Neural cell (in vitro differentiated cells): ENCODE measurements around the gene INPP5E. TPM values are rescaled to one million over a fixed set of nuclear protein-coding genes. Genes with fewer than 3 reads are reported as not detected.

Experiments
- H2AFZ ChIP-seq: fragments of 200-600, 300-800 bp; sonication (generic), shearing (Covaris generic); 2 replicates; pipeline ENCODE4 v1.6.0; 2014; ENCODE audit warnings: low read depth, mild to moderate bottlenecking, antibody characterized with exemption, low read length, moderate library complexity
- H3F3A ChIP-seq: fragments of 200-600 bp; shearing (Covaris generic); 2 replicates; pipeline ENCODE4 v1.6.1; 2016; ENCODE audit warnings: mild to moderate bottlenecking, moderate library complexity, mixed read lengths, antibody characterized with exemption, low read length; ENCODE audit not compliant: insufficient read depth, poor library complexity, severe bottlenecking
- H3K27ac ChIP-seq: fragments of 200-600, 300-800 bp; sonication (generic), shearing (Covaris generic); 2 replicates; pipeline ENCODE4 v1.5.1; 2014; ENCODE audit warnings: mild to moderate bottlenecking, low read length, moderate library complexity
- H3K27me3 ChIP-seq: fragments of 300-800, 200-600 bp; sonication (generic), shearing (Covaris generic); 2 replicates; pipeline ENCODE4 v1.6.0; 2014; ENCODE audit warnings: mild to moderate bottlenecking, low read depth, low read length, moderate library complexity; ENCODE audit not compliant: insufficient read depth
- H3K36me3 ChIP-seq: fragments of 300-800, 200-600 bp; sonication (generic), shearing (Covaris generic); 2 replicates; pipeline ENCODE4 v1.5.1; 2014; ENCODE audit warnings: mild to moderate bottlenecking, antibody characterized with exemption, low read length, moderate library complexity; ENCODE audit not compliant: insufficient read depth
- H3K4me2 ChIP-seq: fragments of 300-800, 200-600 bp; sonication (generic), shearing (Covaris generic); 2 replicates; pipeline ENCODE4 v1.6.0; 2014; ENCODE audit warnings: mild to moderate bottlenecking, low read length
- H3K4me3 ChIP-seq: fragments of 300-800, 200-600 bp; sonication (generic), shearing (Covaris generic); 2 replicates; pipeline ENCODE4 v1.5.1; 2014; ENCODE audit warnings: mild to moderate bottlenecking, low read length, moderate library complexity
- H3K79me2 ChIP-seq: fragments of 200-600 bp; shearing (Covaris generic); replicated peaks from 2 replicates; pipeline ENCODE4 v1.6.0; 2014; ENCODE audit warnings: mild to moderate bottlenecking, low read length, moderate library complexity; ENCODE audit not compliant: insufficient read depth
- H3K9ac ChIP-seq: fragments of 300-800, 200-600 bp; sonication (generic), shearing (Covaris generic); 2 replicates; pipeline ENCODE4 v1.6.1; 2016; ENCODE audit warnings: mild to moderate bottlenecking, low read length, mixed read lengths
- H3K9me2 ChIP-seq: fragments of 200-600 bp; shearing (Covaris generic); 2 replicates; pipeline ENCODE4 v1.6.1; 2016; ENCODE audit warnings: mild to moderate bottlenecking, low read length, mixed read lengths; ENCODE audit not compliant: insufficient read depth
- H3K9me3 ChIP-seq: fragments of 200-600, 300-800 bp; sonication (generic), shearing (Covaris generic); 2 replicates; pipeline ENCODE4 v1.6.1; 2016; ENCODE audit warnings: mild to moderate bottlenecking, mixed run types, low read length, moderate library complexity, mixed read lengths
- H4K20me1 ChIP-seq: fragments of 200-600 bp; shearing (Covaris generic); 2 replicates; pipeline ENCODE4 v1.6.1; 2016; ENCODE audit warnings: mild to moderate bottlenecking, mixed run types; ENCODE audit not compliant: insufficient read depth
- CTCF ChIP-seq: fragments of 450-650 bp; IDR thresholded peaks from 2 replicates; pipeline ENCODE4 v1.5.1; 2014; ENCODE audit warnings: antibody characterized with exemption, mild to moderate bottlenecking, moderate library complexity; ENCODE audit not compliant: poor library complexity, severe bottlenecking
- EP300 ChIP-seq: fragments of 450-650 bp; conservative IDR thresholded peaks from 2 replicates; pipeline ENCODE4 v1.6.1; 2014; ENCODE audit warnings: antibody characterized with exemption, mild to moderate bottlenecking, moderate library complexity; ENCODE audit not compliant: poor library complexity, severe bottlenecking
- EZH2 ChIP-seq: fragments of 200-600, 300-800 bp; shearing (Covaris generic), sonication (generic); IDR thresholded peaks from 2 replicates; pipeline ENCODE4 v1.6.1; 2014; ENCODE audit warnings: antibody characterized with exemption, low read length, borderline replicate concordance, mild to moderate bottlenecking; ENCODE audit not compliant: insufficient read depth, poor library complexity, severe bottlenecking
- MXI1 ChIP-seq: fragments of 450-650 bp; conservative IDR thresholded peaks from 2 replicates; pipeline ENCODE4 v1.6.1; 2014; ENCODE audit warnings: antibody characterized with exemption, mild to moderate bottlenecking; ENCODE audit not compliant: poor library complexity, severe bottlenecking
- POLR2AphosphoS5 ChIP-seq: IDR thresholded peaks from 2 replicates; pipeline ENCODE4 v1.6.1; 2012
- RAD21 ChIP-seq: fragments of 450-650 bp; conservative IDR thresholded peaks from 2 replicates; pipeline ENCODE4 v1.6.1; 2014; ENCODE audit warnings: antibody characterized with exemption, mild to moderate bottlenecking, moderate library complexity
- REST ChIP-seq: IDR thresholded peaks from 2 replicates; pipeline ENCODE4 v1.6.1; 2012; ENCODE audit warnings: borderline replicate concordance
- SMC3 ChIP-seq: fragments of 450-650 bp; conservative IDR thresholded peaks from 2 replicates; pipeline ENCODE4 v1.6.1; 2014; ENCODE audit warnings: antibody characterized with exemption, mild to moderate bottlenecking, moderate library complexity; ENCODE audit not compliant: poor library complexity
- TAF1 ChIP-seq: IDR thresholded peaks from 2 replicates; pipeline ENCODE4 v1.6.1; 2012; ENCODE audit warnings: low read depth
- polyA plus RNA-seq: library from polyadenylated mRNA; depleted of rRNA; stranded (reverse); fragments of >200 nt; gene quantifications from 2 replicates; pipeline ENCODE4 v1.2.3, GENCODE V29; 2014

Gene INPP5E
- polyA plus RNA-seq, 1 donor from 2014 or later, result 17.9 TPM

DNA sequence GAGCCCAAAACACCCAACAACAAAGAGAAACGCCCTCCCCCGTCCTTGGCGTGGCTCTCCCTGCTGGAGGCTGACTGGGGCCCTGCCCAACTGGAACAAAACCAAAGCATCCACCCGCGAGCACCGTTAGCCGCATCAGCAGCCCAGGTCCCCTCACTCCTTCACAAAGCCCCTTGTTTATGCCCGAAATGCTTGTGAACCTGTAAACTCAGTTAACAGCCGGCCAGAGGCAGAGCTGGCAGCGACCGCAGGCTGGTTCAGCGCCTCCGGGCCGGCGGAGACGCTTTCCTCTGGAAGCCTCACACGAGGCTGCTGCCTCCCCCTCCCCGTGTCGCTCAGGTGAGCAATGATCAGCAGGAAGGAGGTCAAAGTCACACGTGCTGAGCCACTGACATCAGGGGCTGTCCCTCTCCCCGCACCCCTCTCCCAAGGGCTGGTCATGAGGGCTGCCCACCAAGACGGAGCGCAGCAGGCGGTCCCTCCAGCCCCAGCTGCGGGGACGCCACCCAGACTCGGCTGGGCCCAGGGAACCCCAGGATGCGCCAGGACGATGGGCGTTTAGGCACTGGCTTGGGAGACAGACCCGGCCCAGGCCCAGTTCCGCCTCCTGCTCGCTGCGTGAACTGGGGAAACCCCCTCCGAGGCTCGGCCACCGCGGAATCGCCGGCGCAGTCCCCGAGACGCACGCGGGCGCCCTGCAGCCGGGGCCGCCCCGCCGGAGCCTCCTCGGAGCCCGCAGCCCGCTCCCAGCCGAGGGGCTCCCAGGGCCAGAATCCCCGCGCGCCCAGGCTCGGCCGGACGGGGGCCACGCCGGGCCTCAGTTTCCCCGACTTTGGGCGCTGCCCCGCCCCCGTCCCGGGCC lies 40.2 kb downstream of the INPP5E start:
- Histone ChIP-seq H3K4me3 (peak overlapping the region; percentile 89), H2AFZ (no peak overlapping the region), H3K79me2 (peaks cover 21% of the 10 kb centered on the region), H3F3A (no peaks in the 10 kb centered on the region), H3K9me2 (no peaks in the 10 kb centered on the region), H3K36me3 (peaks cover 3% of the 10 kb centered on the region), H3K27ac (no peak overlapping the region), H3K9ac (peak overlapping the region; percentile 76), H3K4me2 (peak overlapping the region; percentile 48), H3K27me3 (no peaks in the 10 kb centered on the region), H3K9me3 (no peaks in the 10 kb centered on the region), H4K20me1 (no peaks in the 10 kb centered on the region)
- TF ChIP-seq EP300 (no peak), EZH2 (no peak), RAD21 (no peak), SMC3 (no peak), POLR2AphosphoS5 (no peak), MXI1 (no peak), REST (no peak), CTCF (no peak), TAF1 (no peak)

- Histone ChIP-seq H3K9me3 (no peaks in the 10 kb centered on the region), H4K20me1 (no peaks in the 10 kb centered on the region), H3K4me2 (no peak overlapping the region), H3K36me3 (peaks cover 3% of the 10 kb centered on the region), H3K79me2 (peaks cover 21% of the 10 kb centered on the region), H3K27ac (no peak overlapping the region), H3K9ac (no peak overlapping the region), H3K4me3 (peak overlapping the region; percentile 89), H3K9me2 (no peaks in the 10 kb centered on the region), H3F3A (no peaks in the 10 kb centered on the region), H3K27me3 (no peaks in the 10 kb centered on the region), H2AFZ (no peak overlapping the region)
- TF ChIP-seq EZH2 (no peak), TAF1 (no peak), MXI1 (no peak), CTCF (no peak), EP300 (no peak), RAD21 (no peak), REST (no peak), SMC3 (no peak), POLR2AphosphoS5 (no peak)
These were observed 41.4 kb downstream of the INPP5E start for GRCh38 chr9:136398286-136398685.
